ENCODE measurements around the gene WDR18.

Gene WDR18

DNA sequence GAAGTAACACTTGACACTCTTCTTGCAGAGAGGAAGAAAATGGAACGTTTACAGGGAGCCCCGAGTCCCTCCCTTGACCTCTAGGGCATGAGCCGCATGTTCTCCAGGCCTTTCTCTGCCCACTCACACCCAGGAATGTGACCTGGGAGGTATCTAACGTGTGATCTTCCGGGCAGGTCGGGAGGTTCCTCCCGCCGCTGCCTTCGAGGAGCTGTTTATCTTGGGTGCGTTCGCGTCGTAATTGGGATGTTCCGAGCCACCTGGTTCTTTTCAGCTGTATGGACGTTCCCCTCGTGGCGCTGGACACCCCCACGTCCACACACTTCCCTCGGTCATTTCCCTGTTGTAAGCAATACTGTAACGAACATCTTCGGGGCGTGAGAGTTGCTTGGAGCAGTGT, 44.7 kb upstream of the WDR18 start:
- peaks cover 39% of the 10 kb centered on the region for H3K36me3 ChIP-seq (ENCODE audit: control insufficient read depth, insufficient read depth, low read length)
- TF ChIP-seq CTCF (IDR thresholded peaks at IDR 0.05; ENCODE audit: insufficient read depth, low read length, poor library complexity, severe bottlenecking) = no peak
- DNase-seq (ENCODE audit: extremely low read depth, insufficient read length) = no peak
- H3K4me3 ChIP-seq (replicated peaks; ENCODE audit: low read depth, low read length) = no peak overlapping the region
- H3K27me3 ChIP-seq (replicated peaks; ENCODE audit: control insufficient read depth, insufficient read depth, low read length) = no peaks in the 10 kb centered on the region

GRCh38 chr19:939922-940321, 44.2 kb upstream of the WDR18 start:
- Histone ChIP-seq H3K4me3 (replicated peaks; ENCODE audit: low read depth, low read length) (peak overlapping the region; percentile 51), H3K36me3 (ENCODE audit: control insufficient read depth, insufficient read depth, low read length) (peaks cover 38% of the 10 kb centered on the region), H3K27me3 (replicated peaks; ENCODE audit: control insufficient read depth, insufficient read depth, low read length) (no peaks in the 10 kb centered on the region)
- TF ChIP-seq CTCF (IDR thresholded peaks at IDR 0.05; ENCODE audit: insufficient read depth, low read length, poor library complexity, severe bottlenecking) = no peak
- DNase-seq (ENCODE audit: extremely low read depth, insufficient read length) = no peak

DNA sequence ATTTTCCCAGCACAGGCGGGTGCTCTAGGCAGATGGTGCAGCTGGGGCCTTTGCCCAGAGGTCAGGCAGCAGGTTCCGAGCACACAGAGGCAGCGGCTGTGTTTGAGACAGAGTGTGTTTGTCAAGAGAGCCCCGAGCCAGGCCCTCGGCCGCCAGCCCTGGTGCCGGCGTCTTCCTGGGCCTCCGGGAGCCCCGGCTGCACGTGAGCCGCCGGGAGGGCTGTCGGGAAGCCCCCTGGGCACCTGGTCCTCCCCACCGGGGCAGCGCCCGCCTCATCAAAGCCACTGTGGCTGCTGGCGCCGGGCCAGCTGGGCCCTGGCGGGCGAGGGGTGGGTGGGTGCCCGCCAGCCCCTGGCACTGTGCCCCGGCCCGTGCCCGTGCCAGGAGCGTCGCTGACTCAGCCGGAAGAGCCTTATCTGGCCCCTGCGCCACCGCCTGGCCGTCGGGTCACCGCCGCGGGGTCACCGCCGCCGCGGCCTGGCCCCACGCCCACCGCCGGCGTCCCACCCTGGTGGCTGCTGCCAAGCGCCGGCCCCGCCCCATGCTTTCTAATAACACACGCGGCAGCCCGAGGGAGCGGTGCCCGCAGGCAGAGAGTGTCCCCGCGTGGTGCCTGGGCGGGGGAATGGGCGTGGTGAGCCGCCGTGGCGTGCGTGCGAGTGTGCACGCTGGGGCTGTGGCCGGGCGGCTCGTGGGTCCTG, 43.4 kb upstream of the WDR18 start:
- Histone ChIP-seq H3K4me3 (replicated peaks; ENCODE audit: low read depth, low read length) (peak overlapping the region; percentile 51), H3K27me3 (replicated peaks; ENCODE audit: control insufficient read depth, insufficient read depth, low read length) (no peaks in the 10 kb centered on the region), H3K36me3 (ENCODE audit: control insufficient read depth, insufficient read depth, low read length) (peaks cover 36% of the 10 kb centered on the region)
- no peak for DNase-seq (ENCODE audit: extremely low read depth, insufficient read length)
- TF ChIP-seq CTCF (IDR thresholded peaks at IDR 0.05; ENCODE audit: insufficient read depth, low read length, poor library complexity, severe bottlenecking) = no peak

GRCh38 chr19:941292-942132, 42.6 kb upstream of the WDR18 start:
- DNase-seq (ENCODE audit: extremely low read depth, insufficient read length) = no peak
- H3K27me3 ChIP-seq (replicated peaks; ENCODE audit: control insufficient read depth, insufficient read depth, low read length) = no peaks in the 10 kb centered on the region
- peaks cover 35% of the 10 kb centered on the region for H3K36me3 ChIP-seq (ENCODE audit: control insufficient read depth, insufficient read depth, low read length)
- peak overlapping the region; percentile 51 for H3K4me3 ChIP-seq (replicated peaks; ENCODE audit: low read depth, low read length)
- TF ChIP-seq CTCF (IDR thresholded peaks at IDR 0.05; ENCODE audit: insufficient read depth, low read length, poor library complexity, severe bottlenecking) = no peak

DNA sequence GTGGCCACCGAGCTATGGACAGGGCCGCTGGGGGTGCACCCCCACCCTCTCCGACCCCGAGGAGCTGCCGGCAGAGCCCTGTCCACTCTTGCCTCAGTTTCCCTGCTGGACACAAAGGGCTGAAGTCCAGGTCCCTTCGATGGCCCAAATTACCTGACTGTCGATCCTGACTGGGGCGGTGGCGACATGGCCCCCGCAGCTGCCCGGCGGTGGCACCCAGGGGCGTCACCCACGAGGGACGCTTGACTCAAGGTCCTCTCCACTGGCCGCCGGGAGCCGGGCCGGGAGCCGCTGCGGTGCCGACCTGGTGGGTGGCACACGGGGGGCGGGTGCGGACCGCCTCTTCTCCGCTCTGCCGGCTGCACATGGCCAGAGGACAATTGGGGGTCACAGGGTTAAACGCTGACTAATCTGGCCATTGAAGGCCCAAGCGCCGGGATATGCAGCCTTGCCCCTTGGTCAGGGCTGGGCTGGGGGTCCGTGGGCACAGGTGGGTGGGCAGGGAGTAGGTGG, 42.0 kb upstream of the WDR18 start:
- Histone ChIP-seq H3K27me3 (replicated peaks; ENCODE audit: control insufficient read depth, insufficient read depth, low read length) (no peaks in the 10 kb centered on the region), H3K36me3 (ENCODE audit: control insufficient read depth, insufficient read depth, low read length) (peaks cover 34% of the 10 kb centered on the region)
- DNase-seq (ENCODE audit: extremely low read depth, insufficient read length) = no peak

More for the DNA sequence above, 42.0 kb upstream of the WDR18 start:
- no peak overlapping the region for H3K4me3 ChIP-seq (replicated peaks; ENCODE audit: low read depth, low read length)
- no peak for TF ChIP-seq CTCF (IDR thresholded peaks at IDR 0.05; ENCODE audit: insufficient read depth, low read length, poor library complexity, severe bottlenecking)

All from GM06990 (cell line).